ENCODE measurements around the gene YIPF2. TPM values are rescaled to one million over a fixed set of nuclear protein-coding genes. Genes with fewer than 3 reads are reported as not detected.
A peak's percentile ranks its signal among the peaks of the same experiment; 100 is the strongest.

Gene YIPF2
- total RNA-seq, 4 donors from 2014 or later: 17.8 to 30.8 (median 24.2) TPM

GRCh38 chr19:10908380-10908960, 20.0 kb downstream of the YIPF2 start:
- in situ Hi-C loops (cut with MboI; ENCODE audit: low sequenced_read_pairs in 4 of 4): no loop called here
- H3K4me1 ChIP-seq: peaks cover 4 to 6% of the 10 kb centered on the region in 2 donors
- no peak overlapping the region for H3K4me3 ChIP-seq
- TF ChIP-seq POLR2A (IDR thresholded peaks at IDR 0.05) (no peak), CTCF (IDR thresholded peaks at IDR 0.05 in 4 of 5, conservative IDR thresholded peaks at IDR 0.05 in 1 of 5) (no peak)
- DNase-seq (no peak), ATAC-seq (no peak)
- H3K27ac ChIP-seq: peak overlapping the region in 1 of 4 donors; percentile 50
- H3K27me3 ChIP-seq: no peaks in the 10 kb centered on the region
- peaks cover 0 to 30% of the 10 kb centered on the region in 2 donors for H3K36me3 ChIP-seq
- no peaks in the 10 kb centered on the region for H3K9me3 ChIP-seq
- intact Hi-C loops (cut with DNase I; ENCODE audit: low total_unique reads): no loop called here

- no peak for DNase-seq
- intact Hi-C loops (cut with DNase I; ENCODE audit: low total_unique reads) (no loop called here), in situ Hi-C loops (cut with MboI; ENCODE audit: low sequenced_read_pairs in 4 of 4) (no loop called here)
- ATAC-seq: no peak
- Histone ChIP-seq H3K9me3 (no peaks in the 10 kb centered on the region), H3K4me3 (no peak overlapping the region), H3K27ac (peak overlapping the region in 1 of 4 donors; percentile 50), H3K27me3 (no peaks in the 10 kb centered on the region), H3K36me3 (peaks cover 0 to 30% of the 10 kb centered on the region in 2 donors), H3K4me1 (peaks cover 4 to 6% of the 10 kb centered on the region in 2 donors)
- TF ChIP-seq POLR2A (IDR thresholded peaks at IDR 0.05) (no peak), CTCF (IDR thresholded peaks at IDR 0.05 in 4 of 5, conservative IDR thresholded peaks at IDR 0.05 in 1 of 5) (no peak)
Observed at GRCh38 chr19:10907925-10908324, 20.5 kb downstream of the YIPF2 start.

GRCh38 chr19:10899151-10899653, 29.2 kb downstream of the YIPF2 start:
- peak; percentile 68 to 92 for DNase-seq
- no peak overlapping the region for H3K4me3 ChIP-seq
- H3K9me3 ChIP-seq: no peaks in the 10 kb centered on the region
- peak; percentile 50 to 74 for ATAC-seq
- in situ Hi-C loops (cut with MboI; ENCODE audit: low sequenced_read_pairs in 4 of 4): no loop called here
- intact Hi-C loops (cut with DNase I; ENCODE audit: low total_unique reads): no loop called here
- no peaks in the 10 kb centered on the region for H3K36me3 ChIP-seq
- peaks cover 71 to 74% of the 10 kb centered on the region in 2 donors for H3K4me1 ChIP-seq
- TF ChIP-seq CTCF (IDR thresholded peaks at IDR 0.05 in 4 of 5, conservative IDR thresholded peaks at IDR 0.05 in 1 of 5) (no peak), POLR2A (IDR thresholded peaks at IDR 0.05) (no peak)
- H3K27ac ChIP-seq: peak overlapping the region; percentile 84 to 95 (median 90)
- no peaks in the 10 kb centered on the region for H3K27me3 ChIP-seq

GRCh38 chr19:10898633-10899032, 29.8 kb downstream of the YIPF2 start:
- DNase-seq: peak in 1 of 2 donors; percentile 61
- no peaks in the 10 kb centered on the region for H3K9me3 ChIP-seq
- H3K27me3 ChIP-seq: no peaks in the 10 kb centered on the region
- TF ChIP-seq CTCF (IDR thresholded peaks at IDR 0.05 in 4 of 5, conservative IDR thresholded peaks at IDR 0.05 in 1 of 5) (no peak), POLR2A (IDR thresholded peaks at IDR 0.05) (no peak)
- peak; percentile 1 to 25 for ATAC-seq
- H3K4me3 ChIP-seq: no peak overlapping the region
- H3K27ac ChIP-seq: peak overlapping the region; percentile 84 to 95 (median 90)
- peaks cover 76 to 80% of the 10 kb centered on the region in 2 donors for H3K4me1 ChIP-seq
- intact Hi-C loops (cut with DNase I; ENCODE audit: low total_unique reads): no loop called here
- no peaks in the 10 kb centered on the region for H3K36me3 ChIP-seq
- in situ Hi-C loops (cut with MboI; ENCODE audit: low sequenced_read_pairs in 4 of 4): no loop called here
